Skin epidermis (tissue), 12 donors: ENCODE measurements around the gene SRGN.
"Not testable (repeated sequence)": the region's sequence is repeated elsewhere in the genome, so short reads cannot be mapped to it uniquely, and the experiment has no call there.

ENCODE experiments used
- H3K27ac ChIP-seq, 21 experiments: fragments of 200-600 bp; sonication (generic) in 11 of 21; one replicate each; pipeline ENCODE4 v1.5.0; 2020; ENCODE audit warnings: mild to moderate bottlenecking in 3 of 21, inconsistent platforms in 2 of 21, moderate library complexity in 2 of 21
- H3K4me3 ChIP-seq, 7 experiments: fragments of 200-600 bp; sonication (generic) in 2 of 7; one replicate each; pipeline ENCODE4 v1.5.0; 2020; ENCODE audit warnings: inconsistent platforms in 2 of 7, mild to moderate bottlenecking in 2 of 7, moderate library complexity in 1 of 7

Gene SRGN

DNA sequence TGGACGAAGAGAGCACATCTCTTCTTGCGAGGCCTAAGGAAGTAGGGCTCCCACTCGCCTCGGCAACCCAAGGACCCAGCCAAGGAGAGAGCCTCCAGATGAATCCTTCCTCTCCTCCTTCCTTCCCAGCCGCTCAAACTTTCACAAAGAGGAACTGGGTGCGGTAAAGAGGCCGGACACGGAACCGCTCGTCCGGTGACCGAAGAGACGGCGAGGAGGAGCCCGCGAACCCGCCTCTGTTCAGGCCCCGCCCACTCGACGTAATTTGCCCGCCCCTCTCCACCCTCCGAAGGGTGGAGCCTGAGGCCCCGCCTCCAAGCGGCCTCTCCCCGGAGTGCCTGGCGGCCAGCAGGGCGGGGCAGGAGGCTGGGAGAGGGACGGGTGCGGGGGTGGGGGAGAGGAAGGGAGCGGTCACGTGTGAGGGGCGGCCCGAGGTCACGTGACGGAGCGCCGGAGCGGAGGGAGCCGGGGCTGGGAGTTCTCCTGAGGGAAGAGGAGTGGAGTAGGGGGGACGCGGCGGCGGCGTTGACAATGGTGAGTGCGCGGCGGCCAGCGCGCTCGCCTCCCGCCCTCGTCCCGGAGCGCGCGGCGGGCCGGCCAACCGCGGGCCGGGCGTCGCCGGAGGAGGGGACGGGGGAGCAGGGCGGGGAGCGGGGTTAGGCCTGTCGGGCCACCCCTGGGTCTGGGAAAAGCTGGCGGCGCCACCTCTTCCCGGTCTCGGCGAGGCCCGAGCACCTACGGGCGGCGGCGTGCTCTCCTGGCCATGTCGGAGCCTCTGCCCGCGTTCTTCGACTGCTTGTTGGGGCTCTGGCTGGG is 36.1 kb downstream of the SRGN start, which contains the start of gene VPS26A:
Gene VPS26A, plus strand, starts transcription at position 432 of the 816 bp plus-strand sequence. Its CDS starts 100 bp downstream, at position 532.
- Histone ChIP-seq H3K4me3 (peak within 1 kb of the TSS; percentile 79 to 98 (median 94)), H3K27ac (peak within 1 kb of the TSS; percentile 63 to 99 (median 96))

DNA sequence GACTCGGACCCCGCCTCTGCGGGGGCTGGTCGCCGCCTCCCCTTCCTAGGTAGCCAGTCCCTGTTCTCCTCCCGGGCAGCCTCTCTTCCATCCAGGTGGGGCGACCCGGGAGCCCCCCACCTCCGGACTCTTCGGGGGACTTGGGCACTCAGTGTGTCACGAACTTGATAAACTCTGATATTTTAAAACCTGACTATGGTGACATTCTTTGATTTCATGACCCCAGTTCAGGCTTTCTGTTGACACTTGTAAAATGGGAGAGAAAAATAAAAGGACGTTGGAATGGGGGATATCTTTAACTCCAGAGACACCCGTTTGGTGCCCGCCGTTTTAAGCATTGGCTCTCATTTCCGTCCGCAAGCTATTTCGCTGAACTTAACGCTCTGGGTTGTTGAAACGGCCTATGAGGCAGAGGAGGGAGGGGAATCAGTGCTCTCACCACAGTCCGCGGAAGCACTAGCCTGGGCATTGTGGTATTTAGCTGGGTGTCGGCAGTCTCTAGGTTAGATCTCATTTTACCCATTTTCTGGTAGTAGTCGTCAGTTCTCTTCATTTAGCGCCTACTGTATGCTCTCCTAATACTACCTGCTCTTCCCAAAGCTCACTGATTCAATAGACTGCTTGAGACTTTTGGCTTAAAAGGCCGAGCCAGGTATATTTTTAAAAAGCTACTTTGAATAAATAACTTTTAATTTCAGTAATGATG is 36.8 kb downstream of the SRGN start:
- Histone ChIP-seq H3K27ac (peak overlapping the region; percentile 63 to 99 (median 96)), H3K4me3 (peak overlapping the region; percentile 79 to 98 (median 94))

GRCh38 chr10:69125554-69125953 is 37.7 kb downstream of the SRGN start:
- Histone ChIP-seq H3K4me3 (peak overlapping the region in 4 of 7 experiments; percentile 79 to 97 (median 88)), H3K27ac (peak overlapping the region in 3 of 21 experiments; percentile 89 to 99 (median 97))

- no peak overlapping the region for H3K4me3 ChIP-seq
- H3K27ac ChIP-seq, result no peak overlapping the region
Observed at GRCh38 chr10:69130251-69130650, 42.3 kb downstream of the SRGN start.

- Histone ChIP-seq H3K4me3 (no peak overlapping the region), H3K27ac (no peak overlapping the region)
Observed at GRCh38 chr10:69139961-69140360, 52.1 kb downstream of the SRGN start.

GRCh38 chr10:69141304-69141703 is 53.4 kb downstream of the SRGN start:
- Histone ChIP-seq H3K27ac (no peak overlapping the region), H3K4me3 (no peak overlapping the region)

GRCh38 chr10:69142074-69142473 is 54.2 kb downstream of the SRGN start:
- H3K27ac ChIP-seq, H3K4me3 ChIP-seq: not testable (repeated sequence)

- no peak overlapping the region for H3K27ac ChIP-seq
- H3K4me3 ChIP-seq, result no peak overlapping the region
Observed at GRCh38 chr10:69142983-69143382, 55.1 kb downstream of the SRGN start.

DNA sequence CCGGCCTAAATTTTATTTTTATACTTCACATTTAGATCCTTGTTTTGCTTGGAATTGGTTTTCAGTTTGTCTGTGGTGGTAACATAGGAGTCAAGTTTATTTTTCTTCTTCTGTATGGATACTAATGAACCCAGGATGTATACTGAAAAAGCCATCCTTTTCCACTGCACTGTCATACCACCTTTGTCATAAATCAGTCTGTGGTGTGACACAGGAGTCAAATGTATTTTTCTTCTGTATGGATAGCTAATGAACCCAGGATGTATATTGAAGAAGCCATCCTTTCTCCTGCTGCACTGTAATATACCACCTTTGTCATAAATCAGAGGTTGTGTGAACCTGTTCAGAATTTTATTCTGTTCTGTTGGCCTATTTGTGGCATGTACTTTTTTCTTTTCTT is 57.4 kb downstream of the SRGN start:
- H3K27ac ChIP-seq, result no peak overlapping the region
- H3K4me3 ChIP-seq, result no peak overlapping the region

- Histone ChIP-seq H3K4me3 (no peak overlapping the region), H3K27ac (no peak overlapping the region)
Observed at GRCh38 chr10:69145864-69146263, 58.0 kb downstream of the SRGN start.

DNA sequence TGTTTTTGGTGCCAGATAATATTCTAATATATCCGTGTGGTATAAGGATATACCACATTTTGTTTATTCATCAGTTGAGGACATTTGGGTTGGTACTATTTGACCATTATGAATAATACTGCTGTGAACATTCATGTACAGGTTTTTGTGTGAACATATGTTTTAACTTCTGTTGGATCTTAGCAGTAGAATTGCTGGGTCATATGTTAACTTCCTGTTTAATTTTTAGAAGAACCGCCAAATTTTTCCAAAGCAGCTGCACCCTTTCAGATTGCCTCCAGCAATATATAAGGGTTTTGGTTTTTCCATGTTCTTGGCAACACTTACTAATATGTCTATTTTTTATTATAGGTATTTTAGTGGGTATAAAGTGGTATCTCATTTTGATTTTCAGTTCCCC is 58.9 kb downstream of the SRGN start:
- H3K4me3 ChIP-seq, result no peak overlapping the region
- H3K27ac ChIP-seq, result no peak overlapping the region

DNA sequence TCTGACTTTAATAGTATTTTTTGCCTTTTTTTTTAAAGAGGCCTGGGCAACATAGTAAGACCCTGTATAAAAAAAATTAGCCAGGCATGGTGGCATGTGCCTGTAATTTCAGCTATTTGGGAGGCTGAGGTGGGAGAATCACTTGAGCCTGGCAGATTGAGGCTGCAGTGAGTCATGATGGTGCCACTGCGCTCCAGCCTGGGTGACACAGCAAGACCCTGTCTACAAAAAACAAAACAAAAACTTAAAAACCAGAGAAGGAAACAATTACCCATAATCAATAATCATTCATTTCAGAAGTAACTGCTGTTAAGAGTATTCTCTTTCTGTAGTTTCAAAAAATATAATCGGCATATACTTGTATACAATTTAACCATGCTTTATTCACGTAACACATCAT is 64.1 kb downstream of the SRGN start:
- Histone ChIP-seq H3K4me3 (no peak overlapping the region), H3K27ac (no peak overlapping the region)

GRCh38 chr10:69153227-69153626 is 65.3 kb downstream of the SRGN start:
- Histone ChIP-seq H3K27ac (no peak overlapping the region), H3K4me3 (no peak overlapping the region)
